Small intestine (tissue), 16 donors: ENCODE results near the gene GNLY. TPM values are rescaled to one million over a fixed set of nuclear protein-coding genes. Genes with fewer than 3 reads are reported as not detected.

Experiments used
- DNase-seq, 2 donors: peaks; one replicate each; pipeline versions ENCODE4 v3.0.0 to v3.0.0-alpha.2; 2013
- FAIRE-seq: peaks from 2 replicates; lab custom pipeline; 2012; peaks lifted over from hg19 to GRCh38; lab: Jason Lieb, UNC
- H3K27ac ChIP-seq, 3 donors: one replicate each; pipeline ENCODE4 v1.5.1; 2013; ENCODE audit warnings: low read length in 2 of 3, mild to moderate bottlenecking in 2 of 3, control low read depth in 1 of 3, inconsistent platforms in 1 of 3, low read depth in 1 of 3, moderate library complexity in 1 of 3
- H3K27me3 ChIP-seq, 3 donors: one replicate each; pipeline ENCODE4 v1.6.1; 2013; ENCODE audit warnings: low read length in 3 of 3, inconsistent platforms in 1 of 3; ENCODE audit not compliant: control insufficient read depth in 3 of 3, insufficient read depth in 3 of 3
- H3K36me3 ChIP-seq, 3 donors: one replicate each; pipeline ENCODE4 v1.6.1; 2013; ENCODE audit warnings: low read length in 3 of 3, inconsistent platforms in 1 of 3, low read depth in 1 of 3, mild to moderate bottlenecking in 1 of 3, moderate library complexity in 1 of 3; ENCODE audit not compliant: control insufficient read depth in 3 of 3, insufficient read depth in 2 of 3
- H3K4me1 ChIP-seq, 3 donors: one replicate each; pipeline ENCODE4 v1.6.1; 2013; ENCODE audit warnings: low read length in 2 of 3, inconsistent platforms in 1 of 3, low read depth in 1 of 3, mild to moderate bottlenecking in 1 of 3, moderate library complexity in 1 of 3; ENCODE audit not compliant: control insufficient read depth in 3 of 3, insufficient read depth in 2 of 3
- H3K4me3 ChIP-seq, 3 donors: one replicate each; pipeline ENCODE4 v1.5.1; 2013; ENCODE audit warnings: low read length in 3 of 3, control low read depth in 1 of 3, inconsistent platforms in 1 of 3, low read depth in 1 of 3, mild to moderate bottlenecking in 1 of 3, moderate library complexity in 1 of 3
- H3K9me3 ChIP-seq, 2 donors: one replicate each; pipeline ENCODE4 v1.6.1; 2013; ENCODE audit warnings: low read depth in 1 of 2, low read length in 1 of 2; ENCODE audit not compliant: control insufficient read depth in 2 of 2, insufficient read depth in 1 of 2
- WGBS, 3 donors: extraction: QIAGEN DNeasy Blood & Tissue Kit; methylation state at CpG; one replicate each; pipeline ENCODE4 v1.1.7; 2013; 5-methylcytosine and 5-hydroxymethylcytosine counted together
- long read RNA-seq, 10 donors: transcript quantifications; one replicate each; lab custom pipeline, GENCODE V29; 2026
- polyA plus RNA-seq, 4 donors: library from polyadenylated mRNA; stranded (reverse) in 3 of 4; unstranded in 1 of 4; fragments of 200-250 nt in 3 of 4; fragments of 120-200 nt in 1 of 4; gene quantifications; one replicate each; pipeline versions ENCODE4 v1.2.1 to v1.2.3, GENCODE V29; 2013
- donor health status: healthy with polysubstance abuse.
- donor health status: control.
- donor health status: control.
- donor health status: Bipolar disorder and iron deficiency.
- donor health status: healthy.

The GNLY gene
- polyA plus RNA-seq, result 1 to 10 TPM in 3 of 4 donors, not detected in 1; 1.4 to 2.1 (median 1.4) TPM
- long read RNA-seq, donor 1, result 0 reads
- long read RNA-seq, donor 2, transcript GNLY-201 (5 exons, 846 nt), result major isoform, 5 of 5 reads
- long read RNA-seq, donor 2, partial matches to known transcripts, result 0 of 5 reads
- long read RNA-seq, donor 2, other reads (novel, unspliced or antisense), result 0 of 5 reads
- long read RNA-seq, donor 3, transcript GNLY-201 (5 exons, 846 nt), result major isoform, 8 of 10 reads
- long read RNA-seq, donor 3, partial matches to known transcripts, result 0 of 10 reads
- long read RNA-seq, donor 3, other reads (novel, unspliced or antisense), result 0 of 10 reads
- long read RNA-seq, donor 4, result 0 reads
- long read RNA-seq, donor 5, result 0 reads
- long read RNA-seq, donor 6, transcript GNLY-201 (5 exons, 846 nt), result major isoform, 9 of 9 reads
- long read RNA-seq, donor 6, partial matches to known transcripts, result 0 of 9 reads
- long read RNA-seq, donor 6, other reads (novel, unspliced or antisense), result 0 of 9 reads
- long read RNA-seq, donor 7, result 0 reads
- long read RNA-seq, donor 8, result 0 reads
- long read RNA-seq, donor 9, partial matches to known transcripts, result 0 of 1 reads
- long read RNA-seq, donor 9, other reads (novel, unspliced or antisense), result 0 of 1 reads
- long read RNA-seq, donor 10, partial matches to known transcripts, result 0 of 1 reads
- long read RNA-seq, donor 10, other reads (novel, unspliced or antisense), result 0 of 1 reads

- Histone ChIP-seq H3K4me3 (no peak within 1 kb of the TSS), H3K27me3 (no peaks in the 10 kb centered on the region), H3K36me3 (no peaks in the 10 kb centered on the region), H3K27ac (no peak within 1 kb of the TSS), H3K9me3 (no peaks in the 10 kb centered on the region), H3K4me1 (peaks cover 0 to 3% (median 0%) of the 10 kb centered on the region in 3 donors)
- WGBS, 3 donors, result 84 to 93% (median 91%) methylated on average over 15 of the region's 15 CpGs
- no peak for DNase-seq
- no peak for FAIRE-seq
Measured at GRCh38 chr2:85694052-85695025, at the start of gene GNLY. Gene GNLY, plus strand, starts transcription at chr2:85694358. Its CDS starts 61 bp downstream, at chr2:85694419.

DNA sequence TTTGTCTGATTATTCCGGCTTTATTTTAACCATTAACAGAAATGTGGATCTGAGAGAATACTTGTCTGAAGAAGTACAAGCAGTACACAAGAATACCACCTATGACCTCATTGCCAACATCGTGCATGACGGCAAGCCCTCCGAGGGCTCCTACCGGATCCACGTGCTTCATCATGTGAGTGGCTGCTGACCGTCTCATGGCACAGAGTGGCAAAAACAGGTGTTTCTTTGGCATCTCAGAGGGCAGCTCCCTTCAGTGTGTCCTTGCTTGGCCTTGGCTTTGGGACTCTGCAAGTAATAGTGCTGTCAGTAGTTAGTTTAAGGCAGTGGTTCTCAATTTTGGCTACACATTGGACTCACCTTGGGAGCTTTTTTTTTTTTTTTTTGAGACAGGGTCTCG, 49.2 kb upstream of the GNLY start:
- Histone ChIP-seq H3K36me3 (peaks cover 25 to 68% (median 45%) of the 10 kb centered on the region in 3 donors), H3K27ac (no peak overlapping the region), H3K4me3 (no peak overlapping the region), H3K27me3 (no peaks in the 10 kb centered on the region), H3K4me1 (no peaks in the 10 kb centered on the region), H3K9me3 (no peaks in the 10 kb centered on the region)
- FAIRE-seq (no peak), DNase-seq (no peak)
- WGBS, 3 donors, result 95 to 98% (median 96%) methylated on average over 8 of the region's 8 CpGs

GRCh38 chr2:85646166-85646565, 48.0 kb upstream of the GNLY start:
- H3K36me3 ChIP-seq, result peaks cover 25 to 69% (median 40%) of the 10 kb centered on the region in 3 donors
- no peaks in the 10 kb centered on the region for H3K27me3 ChIP-seq
- H3K9me3 ChIP-seq, result no peaks in the 10 kb centered on the region
- no peak overlapping the region for H3K27ac ChIP-seq
- WGBS, 3 donors, result 87 to 96% (median 90%) methylated on average over 2 of the region's 2 CpGs
- no peak for DNase-seq
- H3K4me3 ChIP-seq, result no peak overlapping the region
- H3K4me1 ChIP-seq, result no peaks in the 10 kb centered on the region
- FAIRE-seq, result no peak

DNA sequence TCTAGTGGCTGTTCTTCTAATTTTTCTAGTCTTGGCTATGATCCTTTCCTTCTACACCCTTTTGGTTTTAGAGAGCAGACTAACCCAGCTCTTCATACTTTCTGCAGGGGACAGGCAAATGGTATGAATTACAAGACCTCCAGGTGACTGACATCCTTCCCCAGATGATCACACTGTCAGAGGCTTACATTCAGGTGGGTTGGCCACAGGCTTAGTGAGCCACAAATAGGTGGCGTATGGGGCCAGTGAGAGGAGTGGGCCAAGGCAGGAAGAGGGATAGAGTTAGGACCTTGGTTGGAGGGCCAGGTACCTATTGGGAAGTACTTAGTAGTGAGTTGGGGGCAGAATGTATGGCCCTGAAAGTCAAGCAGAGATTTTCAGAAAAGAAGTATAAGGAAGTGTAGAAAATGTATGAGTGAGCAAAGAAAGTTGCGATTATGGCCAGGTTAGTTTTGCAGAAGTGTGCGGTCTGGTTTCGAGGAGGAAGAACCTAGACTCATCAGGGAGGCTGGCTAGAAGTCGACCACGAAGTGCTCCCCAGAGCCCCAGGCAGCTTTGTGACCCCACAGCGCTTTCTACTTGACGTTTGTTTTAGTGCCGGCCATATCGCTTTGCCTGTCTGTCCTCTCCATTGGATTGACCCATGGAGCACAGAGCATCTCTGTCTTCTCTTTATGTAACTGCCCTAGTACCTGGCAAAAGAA, 46.2 kb upstream of the GNLY start:
- peaks cover 15 to 66% (median 34%) of the 10 kb centered on the region in 3 donors for H3K36me3 ChIP-seq
- DNase-seq (no peak), FAIRE-seq (no peak)
- no peaks in the 10 kb centered on the region for H3K27me3 ChIP-seq
- H3K4me1 ChIP-seq, result no peaks in the 10 kb centered on the region
- WGBS, 3 donors, result 84 to 92% (median 89%) methylated on average over 8 to 10 of the region's 10 CpGs
- no peak overlapping the region for H3K27ac ChIP-seq
- no peaks in the 10 kb centered on the region for H3K9me3 ChIP-seq
- no peak overlapping the region for H3K4me3 ChIP-seq

DNA sequence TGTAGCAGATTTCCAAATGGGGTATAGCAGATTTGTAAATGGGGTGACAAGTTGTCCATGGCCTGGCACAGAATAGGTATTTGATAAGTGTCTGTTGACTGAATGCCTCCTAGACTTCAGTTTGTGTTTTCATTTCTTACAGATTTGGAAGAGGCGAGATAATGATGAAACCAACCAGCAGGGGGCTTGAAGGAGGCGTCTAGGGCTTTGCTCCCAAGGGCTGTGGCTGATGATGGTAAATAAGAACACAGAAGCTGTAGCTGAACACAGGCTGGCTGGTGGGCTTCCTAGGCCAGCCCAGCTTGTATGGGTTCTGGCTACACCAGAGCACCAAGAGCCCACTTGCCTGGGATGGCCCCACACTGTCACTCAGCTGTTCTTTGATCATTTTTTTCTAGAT, 45.5 kb upstream of the GNLY start:
- Histone ChIP-seq H3K9me3 (no peaks in the 10 kb centered on the region), H3K27me3 (no peaks in the 10 kb centered on the region), H3K27ac (no peak overlapping the region), H3K4me1 (no peaks in the 10 kb centered on the region), H3K4me3 (no peak overlapping the region), H3K36me3 (peaks cover 15 to 63% (median 30%) of the 10 kb centered on the region in 3 donors)
- no peak for FAIRE-seq
- 60 to 75% (median 65%) methylated on average over 2 of the region's 2 CpGs for WGBS, 3 donors
- DNase-seq, result no peak

DNA sequence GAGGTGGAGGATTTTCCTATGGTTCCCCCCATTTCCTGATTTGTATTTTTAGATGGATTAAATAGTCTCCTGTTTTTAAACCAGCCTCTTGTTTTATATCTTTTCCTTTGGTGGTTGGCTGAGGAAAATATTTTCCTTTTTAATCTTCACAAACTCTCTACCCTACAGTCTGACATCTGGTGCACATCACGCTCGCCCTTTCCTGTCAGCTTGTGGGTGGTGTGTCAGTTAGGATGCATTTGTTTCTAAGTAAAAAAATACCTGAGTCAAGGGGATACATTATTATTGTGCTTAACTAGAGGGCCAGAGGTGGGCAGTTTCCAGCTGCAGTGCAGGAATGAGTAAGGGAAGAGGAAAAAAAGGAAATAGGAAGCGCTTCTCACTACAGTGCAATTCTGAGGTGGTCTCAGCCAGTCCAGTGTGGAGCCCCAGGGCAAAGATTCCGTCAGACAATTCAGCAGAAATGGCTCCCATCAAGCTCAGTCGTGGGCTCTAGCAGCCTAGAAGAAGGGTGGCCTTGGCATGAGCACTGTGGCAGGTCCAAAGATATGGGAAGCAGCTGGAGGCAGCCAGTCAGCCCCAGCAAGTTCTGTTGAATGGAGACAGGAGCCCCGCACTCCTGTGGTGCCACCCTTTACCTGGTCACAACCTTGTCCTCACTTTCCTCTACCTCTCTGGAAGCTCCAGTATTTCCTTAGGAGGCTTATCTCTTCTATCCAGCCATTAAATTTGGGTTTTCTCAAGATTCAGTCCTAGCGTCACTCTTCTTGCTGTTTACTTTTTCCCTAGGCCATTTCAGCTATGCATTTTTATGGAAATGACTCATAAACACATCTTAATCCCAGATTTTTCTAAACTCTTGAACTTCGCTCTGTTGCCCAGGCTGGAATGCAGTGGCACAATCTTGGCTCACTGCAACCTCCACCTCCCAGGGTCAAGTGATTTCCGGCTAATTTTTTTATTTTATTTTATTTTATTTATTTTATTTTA, 44.7 kb upstream of the GNLY start:
- Histone ChIP-seq H3K4me1 (no peaks in the 10 kb centered on the region), H3K27ac (no peak overlapping the region), H3K9me3 (no peaks in the 10 kb centered on the region), H3K4me3 (no peak overlapping the region), H3K36me3 (peaks cover 15 to 59% (median 26%) of the 10 kb centered on the region in 3 donors), H3K27me3 (no peaks in the 10 kb centered on the region)
- WGBS, 3 donors, result 85 to 94% (median 93%) methylated on average over 9 of the region's 9 CpGs
- FAIRE-seq, result no peak
- no peak for DNase-seq

DNA sequence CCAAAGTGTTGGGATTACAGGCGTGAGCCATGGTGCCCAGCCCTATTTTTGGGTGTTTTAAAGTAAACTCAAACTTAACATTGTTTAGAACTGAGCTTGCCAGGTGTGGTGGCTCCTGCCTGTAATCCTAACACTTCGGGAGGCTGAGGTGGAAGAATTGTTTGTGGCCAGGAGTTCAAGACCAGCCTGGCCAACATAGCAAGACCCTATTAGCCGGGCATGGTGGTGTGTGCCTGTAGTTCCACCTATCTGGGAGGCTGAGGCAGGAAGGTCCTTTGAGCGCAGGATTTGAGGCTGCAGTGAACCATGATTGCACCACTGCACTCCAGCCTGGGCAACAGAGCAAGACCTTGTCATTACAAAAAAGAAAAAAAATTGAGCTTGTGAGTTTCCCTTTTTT, 43.7 kb upstream of the GNLY start:
- peaks cover 14 to 51% (median 21%) of the 10 kb centered on the region in 3 donors for H3K36me3 ChIP-seq
- no peak for DNase-seq
- no peak overlapping the region for H3K4me3 ChIP-seq
- no peaks in the 10 kb centered on the region for H3K27me3 ChIP-seq
- 95 to 97% (median 96%) methylated on average over 4 of the region's 4 CpGs for WGBS, 3 donors
- H3K27ac ChIP-seq, result no peak overlapping the region
- H3K9me3 ChIP-seq, result no peaks in the 10 kb centered on the region
- no peak for FAIRE-seq
- no peaks in the 10 kb centered on the region for H3K4me1 ChIP-seq
